ENCODE measurements around the gene FAM24B.
"Not testable (repeated sequence)": the region's sequence is repeated elsewhere in the genome, so short reads cannot be mapped to it uniquely, and the experiment has no call there.

FAM24B gene

GRCh38 chr10:122879339-122880273 lies at the start of gene FAM24B:
Gene FAM24B (minus strand): TSS chr10:122879581. CDS start chr10:122850515, 29,066 bp downstream.
- peak; percentile 93 for DNase-seq

- no peak for DNase-seq
Observed at GRCh38 chr10:122915700-122916099, 36.3 kb upstream of the FAM24B start.

GRCh38 chr10:122911889-122912484 lies 32.6 kb upstream of the FAM24B start:
- DNase-seq = peak; percentile 55

- DNase-seq = no peak
Observed at GRCh38 chr10:122910310-122910709, 30.9 kb upstream of the FAM24B start, which contains the start of gene FAM24A. Gene FAM24A (plus strand): TSS chr10:122910610. CDS start chr10:122911635, 1,025 bp downstream.

- not testable (repeated sequence) for DNase-seq
Observed at GRCh38 chr10:122903861-122904260, 24.5 kb upstream of the FAM24B start.

GRCh38 chr10:122894261-122894944 lies 15.0 kb upstream of the FAM24B start:
- no peak for DNase-seq

GRCh38 chr10:122884166-122884565 lies 4.8 kb upstream of the FAM24B start:
- no peak for DNase-seq

GRCh38 chr10:122882766-122883165 lies 3.4 kb upstream of the FAM24B start:
- DNase-seq = no peak

GRCh38 chr10:122878799-122879338 lies 512 bp downstream of the FAM24B start:
- DNase-seq = no peak

- DNase-seq = no peak
Observed at GRCh38 chr10:122877264-122877663, 2.1 kb downstream of the FAM24B start.

GRCh38 chr10:122876467-122876855 lies 2.9 kb downstream of the FAM24B start:
- no peak for DNase-seq

GRCh38 chr10:122875843-122876466 lies 3.4 kb downstream of the FAM24B start:
- DNase-seq = no peak

- DNase-seq = not testable (repeated sequence)
Observed at GRCh38 chr10:122871947-122872346, 7.4 kb downstream of the FAM24B start.

GRCh38 chr10:122868768-122869167 lies 10.6 kb downstream of the FAM24B start:
- not testable (repeated sequence) for DNase-seq

GRCh38 chr10:122866757-122867482 lies 12.5 kb downstream of the FAM24B start:
- DNase-seq = not testable (repeated sequence)

- no peak for DNase-seq
Observed at GRCh38 chr10:122864901-122865300, 14.5 kb downstream of the FAM24B start.

GRCh38 chr10:122864194-122864592 lies 15.2 kb downstream of the FAM24B start:
- DNase-seq = no peak

- no peak for DNase-seq
Observed at GRCh38 chr10:122863216-122864193, 15.9 kb downstream of the FAM24B start.

- no peak for DNase-seq
Observed at GRCh38 chr10:122861711-122862161, 17.6 kb downstream of the FAM24B start.

- no peak for DNase-seq
Observed at GRCh38 chr10:122859527-122859926, 19.9 kb downstream of the FAM24B start.

All from activated CD4-positive, alpha-beta T cell treated with anti-CD3 and anti-CD28 coated beads, Interleukin-2, amount 50 U/mL, for 1 hour (primary cell).